GM12864 (cell line): ENCODE results near the gene FOLR1.

Experiments
- DNase-seq: peaks from one replicate; pipeline ENCODE4 v3.0.0-alpha.2; 2011; ENCODE audit warnings: low read depth
- H3K4me3 ChIP-seq: 2 replicates; pipeline ENCODE4 v1.5.1; 2011; ENCODE audit warnings: mild to moderate bottlenecking, low read depth, low read length, control low read depth
- TF ChIP-seq, protein P1 (sequence below): IDR thresholded peaks from 2 replicates; pipeline ENCODE4 v1.5.1; 2011; ENCODE audit warnings: low read depth, mild to moderate bottlenecking, moderate library complexity, low read length, control low read depth, inconsistent platforms; ENCODE audit errors: missing control alignments

FOLR1 gene

GRCh38 chr11:72234920-72235319, 43.0 kb downstream of the FOLR1 start:
- no peak overlapping the region for H3K4me3 ChIP-seq
- DNase-seq, result no peak
- TF ChIP-seq, protein P1, sequence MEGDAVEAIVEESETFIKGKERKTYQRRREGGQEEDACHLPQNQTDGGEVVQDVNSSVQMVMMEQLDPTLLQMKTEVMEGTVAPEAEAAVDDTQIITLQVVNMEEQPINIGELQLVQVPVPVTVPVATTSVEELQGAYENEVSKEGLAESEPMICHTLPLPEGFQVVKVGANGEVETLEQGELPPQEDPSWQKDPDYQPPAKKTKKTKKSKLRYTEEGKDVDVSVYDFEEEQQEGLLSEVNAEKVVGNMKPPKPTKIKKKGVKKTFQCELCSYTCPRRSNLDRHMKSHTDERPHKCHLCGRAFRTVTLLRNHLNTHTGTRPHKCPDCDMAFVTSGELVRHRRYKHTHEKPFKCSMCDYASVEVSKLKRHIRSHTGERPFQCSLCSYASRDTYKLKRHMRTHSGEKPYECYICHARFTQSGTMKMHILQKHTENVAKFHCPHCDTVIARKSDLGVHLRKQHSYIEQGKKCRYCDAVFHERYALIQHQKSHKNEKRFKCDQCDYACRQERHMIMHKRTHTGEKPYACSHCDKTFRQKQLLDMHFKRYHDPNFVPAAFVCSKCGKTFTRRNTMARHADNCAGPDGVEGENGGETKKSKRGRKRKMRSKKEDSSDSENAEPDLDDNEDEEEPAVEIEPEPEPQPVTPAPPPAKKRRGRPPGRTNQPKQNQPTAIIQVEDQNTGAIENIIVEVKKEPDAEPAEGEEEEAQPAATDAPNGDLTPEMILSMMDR, result no peak

DNA sequence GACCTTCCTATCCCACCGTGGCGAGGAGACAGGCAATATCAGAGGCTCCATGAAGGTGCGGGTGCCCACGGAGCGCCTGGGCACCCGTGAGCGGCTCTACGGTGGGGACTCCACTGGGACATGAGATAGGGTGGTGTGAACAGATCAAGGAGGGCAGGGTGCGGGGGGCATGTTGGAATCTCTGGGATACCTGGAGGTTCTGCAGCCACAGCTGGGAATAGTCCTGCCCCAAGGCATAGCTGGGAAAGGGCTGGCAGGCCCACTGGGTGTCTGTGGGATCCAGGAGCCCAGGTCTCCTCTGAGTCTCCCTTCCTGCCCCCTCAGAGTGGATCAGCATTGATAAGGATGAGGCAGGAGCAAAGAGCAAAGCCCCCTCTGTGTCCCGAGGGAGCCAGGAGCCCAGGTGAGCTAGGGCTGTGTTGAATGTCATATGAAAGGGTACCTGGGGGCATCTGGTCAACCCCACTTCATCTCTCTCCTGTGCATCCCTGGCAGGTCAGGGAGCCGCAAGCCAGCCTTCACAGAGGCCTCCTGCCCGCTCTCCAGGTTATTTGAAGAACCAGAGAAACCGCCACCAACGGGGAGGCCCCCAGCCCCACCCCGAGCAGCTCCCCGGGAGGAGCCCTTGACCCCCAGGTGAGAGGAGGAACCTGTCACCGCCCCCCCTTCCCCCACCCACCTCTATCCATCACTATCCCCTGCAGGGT, 43.6 kb downstream of the FOLR1 start:
- TF ChIP-seq, protein P1, result no peak
- DNase-seq, result no peak
- no peak overlapping the region for H3K4me3 ChIP-seq

DNA sequence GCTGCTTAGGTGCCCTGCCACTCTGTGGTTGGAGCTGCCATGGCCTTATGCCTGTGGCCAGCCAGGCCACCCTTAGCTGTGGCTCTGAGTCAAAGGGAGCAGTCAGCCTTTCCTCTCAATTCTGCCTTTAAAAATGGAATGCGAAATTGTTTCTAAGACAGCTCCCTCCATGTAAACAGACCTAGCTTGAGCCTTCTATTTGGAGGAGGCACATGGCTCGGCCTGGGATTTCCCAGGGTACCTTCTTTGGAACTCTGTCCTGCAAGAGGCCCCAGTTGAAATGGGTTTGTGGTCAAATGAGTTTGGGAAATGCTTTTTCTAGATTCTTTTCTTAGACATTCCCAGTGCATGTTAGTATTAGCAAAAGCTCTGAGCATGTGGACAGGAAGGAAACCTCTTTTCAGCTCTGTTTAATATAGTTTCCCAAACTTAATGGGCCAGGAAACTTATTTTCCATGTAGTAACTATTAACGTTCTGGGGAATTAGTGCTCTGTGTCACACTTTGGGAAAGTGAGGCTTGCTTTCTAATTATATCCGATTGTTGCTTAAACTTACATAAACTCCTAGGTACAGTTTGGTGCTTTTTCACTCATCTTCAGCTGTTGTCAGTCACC, 44.2 kb downstream of the FOLR1 start:
- DNase-seq, result no peak
- no peak overlapping the region for H3K4me3 ChIP-seq
- TF ChIP-seq, protein P1, result no peak

DNA sequence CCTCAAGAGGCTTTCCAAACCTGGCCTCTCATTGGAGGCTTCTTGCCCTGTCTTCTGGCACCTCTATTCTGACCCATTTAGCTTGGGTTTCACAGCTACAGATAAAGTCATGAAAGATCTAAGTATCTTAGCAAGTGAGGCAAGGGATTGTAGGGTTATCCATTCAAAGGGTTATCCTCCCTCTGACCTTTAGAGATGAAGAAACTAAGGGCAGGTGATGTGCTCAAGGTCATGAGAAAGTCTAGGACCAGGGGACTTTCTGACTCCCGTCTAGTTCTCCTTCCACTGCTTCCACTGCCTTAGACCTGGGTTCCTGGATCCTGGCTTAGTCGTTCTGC, 44.8 kb downstream of the FOLR1 start:
- TF ChIP-seq, protein P1, result no peak
- DNase-seq, result no peak
- no peak overlapping the region for H3K4me3 ChIP-seq

- TF ChIP-seq, protein P1, result no peak
- H3K4me3 ChIP-seq, result no peak overlapping the region
- DNase-seq, result no peak
Observed at GRCh38 chr11:72237112-72237931, 45.4 kb downstream of the FOLR1 start.

DNA sequence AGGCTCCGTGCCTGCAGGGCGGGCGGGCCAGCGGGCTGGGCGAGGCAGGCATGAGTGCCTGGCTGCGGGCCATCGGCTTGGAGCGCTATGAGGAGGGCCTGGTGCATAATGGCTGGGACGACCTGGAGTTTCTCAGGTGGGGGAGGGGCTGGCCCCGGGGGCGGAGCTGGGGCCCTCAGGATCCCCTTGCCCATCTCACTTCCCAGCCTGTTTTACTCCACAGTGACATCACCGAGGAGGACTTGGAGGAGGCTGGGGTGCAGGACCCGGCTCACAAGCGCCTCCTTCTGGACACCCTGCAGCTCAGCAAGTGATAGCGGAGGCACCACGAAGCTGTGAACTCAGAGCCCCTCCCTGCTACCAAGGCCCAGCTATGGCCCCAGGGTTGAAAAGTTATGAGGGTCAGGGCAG, 46.1 kb downstream of the FOLR1 start:
- DNase-seq, result no peak
- no peak overlapping the region for H3K4me3 ChIP-seq
- TF ChIP-seq, protein P1, result peak; percentile 90
